HepG2 (cell line): Measurements from ENCODE around the gene METAP2. TPM values are rescaled to one million over a fixed set of nuclear protein-coding genes. Genes with fewer than 3 reads are reported as not detected.

Experiments used
- ATAC-seq: fragments of 200-7000 bp; cut with Tn5 transposase; 3 replicates; pipeline ENCODE4 v1.9.1; 2020; ENCODE audit warnings: mild to moderate bottlenecking, moderate library complexity
- BruUV-seq: library from RNA; stranded (reverse); fragments of 400-500 nt; replicated peaks from 2 replicates; lab custom pipeline; 2021; lab: Mats Ljungman, UMichigan
- CTCF ChIA-PET: fragments of 300-600 bp; formaldehyde crosslinking; extraction: SDS; loops from one replicate; lab custom pipeline; 2021; ENCODE audit warnings: low total read pairs, inconsistent platforms, low intra/inter-chr PET ratio; lab: Yijun Ruan, JAX
- POLR2A ChIA-PET: fragments of 350-600 bp; sonication (Branson Sonifier 250); formaldehyde crosslinking; loops from one replicate; lab custom pipeline; 2020; ENCODE audit warnings: antibody characterized with exemption, inconsistent platforms; lab: Yijun Ruan, JAX
- DNase-seq: peaks from one replicate; pipeline ENCODE4 v3.0.0-alpha.2; 2015; ENCODE audit warnings: low spot score
- FAIRE-seq: peaks from 3 replicates; lab custom pipeline; 2011; peaks lifted over from hg19 to GRCh38; lab: Jason Lieb, UNC
- H2AFZ ChIP-seq: one replicate; pipeline ENCODE4 v1.6.1; 2011; ENCODE audit warnings: low read length, inconsistent platforms
- H3K27ac ChIP-seq: fragments of 300-600 bp; 3 replicates; pipeline ENCODE4 v1.8.0; 2011; ENCODE audit warnings: mixed run types, mild to moderate bottlenecking, mixed read lengths, low read length, inconsistent platforms; ENCODE audit not compliant: insufficient read depth; ENCODE audit errors: extremely low read length
- H3K27me3 ChIP-seq, 2 experiments: fragments of 200-600 bp in 1 of 2; 2 replicates in 1 of 2; 3 replicates in 1 of 2; pipeline versions ENCODE4 v1.6.0 to v1.8.0; 2011; ENCODE audit warnings: low read length in 2 of 2, mild to moderate bottlenecking in 2 of 2, moderate library complexity in 2 of 2, inconsistent platforms in 1 of 2; ENCODE audit not compliant: insufficient read depth in 2 of 2, control insufficient read depth in 1 of 2
- H3K36me3 ChIP-seq, 2 experiments: fragments of 200-600 bp in 1 of 2; replicated peaks in 1 of 2; 2 replicates in 1 of 2; 3 replicates in 1 of 2; pipeline versions ENCODE4 v1.5.1 to v1.8.0; 2011; ENCODE audit warnings: low read length in 2 of 2, inconsistent platforms in 1 of 2; ENCODE audit not compliant: insufficient read depth in 2 of 2, control insufficient read depth in 1 of 2
- H3K4me1 ChIP-seq: 2 replicates; pipeline ENCODE4 v1.5.1; 2012; ENCODE audit warnings: low read length, inconsistent platforms; ENCODE audit not compliant: insufficient read depth
- H3K4me2 ChIP-seq: 2 replicates; pipeline ENCODE4 v1.6.0; 2011; ENCODE audit warnings: low read depth, low read length, inconsistent platforms
- H3K4me3 ChIP-seq, 3 experiments: fragments of 200-600 bp in 1 of 3; sonication (generic), shearing (Covaris generic) in 1 of 3; replicated peaks in 1 of 3; 2 replicates each; pipeline ENCODE4 v1.5.1; 2011 to 2016; ENCODE audit warnings: low read length in 3 of 3, inconsistent platforms in 2 of 3, low read depth in 2 of 3, mild to moderate bottlenecking in 2 of 3, control low read depth in 1 of 3, mixed read lengths in 1 of 3; ENCODE audit not compliant: insufficient read depth in 1 of 3
- H3K79me2 ChIP-seq: one replicate; pipeline ENCODE4 v1.6.1; 2011; ENCODE audit warnings: low read length, inconsistent platforms; ENCODE audit not compliant: insufficient read depth
- H3K9ac ChIP-seq: 2 replicates; pipeline ENCODE4 v1.6.0; 2011; ENCODE audit warnings: mild to moderate bottlenecking, low read depth, low read length, inconsistent platforms; ENCODE audit not compliant: insufficient read depth
- H3K9me3 ChIP-seq: 2 replicates; pipeline ENCODE4 v1.5.1; 2012; ENCODE audit warnings: mild to moderate bottlenecking, low read length
- H4K20me1 ChIP-seq: 2 replicates; pipeline ENCODE4 v1.6.0; 2011; ENCODE audit warnings: inconsistent platforms, mild to moderate bottlenecking, low read length, moderate library complexity; ENCODE audit not compliant: insufficient read depth
- ARID2 ChIP-seq: sonication (generic); formaldehyde crosslinking; IDR thresholded peaks from 2 replicates; pipeline ENCODE4 v1.8.1; 2022; ENCODE audit warnings: mild to moderate bottlenecking, missing genetic modification reagents, borderline replicate concordance
- ATM ChIP-seq: fragments of 450-650 bp; IDR thresholded peaks from 2 replicates; pipeline ENCODE4 v1.7.1; 2017; ENCODE audit warnings: mild to moderate bottlenecking, borderline replicate concordance
- IKZF5 ChIP-seq: IDR thresholded peaks from 2 replicates; pipeline ENCODE4 v1.6.1; 2018; ENCODE audit warnings: missing genetic modification reagents, mild to moderate bottlenecking, missing compliant biosample characterization
- ISL2 ChIP-seq: sonication (generic); formaldehyde crosslinking; IDR thresholded peaks from 2 replicates; pipeline ENCODE4 v1.5.0; 2020; ENCODE audit warnings: missing genetic modification reagents
- ONECUT2 ChIP-seq: sonication (generic); formaldehyde crosslinking; IDR thresholded peaks from 2 replicates; pipeline ENCODE4 v1.4.0; 2020; ENCODE audit warnings: missing genetic modification reagents
- PHF20 ChIP-seq: sonication (generic); formaldehyde crosslinking; IDR thresholded peaks from 2 replicates; pipeline ENCODE4 v1.5.0; 2020; ENCODE audit warnings: mild to moderate bottlenecking, missing genetic modification reagents
- PRPF4 ChIP-seq: fragments of 200-400 bp; formaldehyde crosslinking; IDR thresholded peaks from 2 replicates; pipeline ENCODE4 v1.6.1; 2016; ENCODE audit warnings: low read length, low read depth; ENCODE audit not compliant: poor library complexity, severe bottlenecking
- RAD21 ChIP-seq: fragments of 450-650 bp; formaldehyde crosslinking; IDR thresholded peaks from 2 replicates; pipeline ENCODE4 v1.5.0; 2020; ENCODE audit warnings: mild to moderate bottlenecking
- RBFOX2 ChIP-seq: fragments of 200-400 bp; formaldehyde crosslinking; IDR thresholded peaks from 2 replicates; pipeline ENCODE4 v1.6.1; 2017; ENCODE audit warnings: low read depth, mild to moderate bottlenecking, low read length
- REXO4 ChIP-seq: sonication (generic); formaldehyde crosslinking; IDR thresholded peaks from 2 replicates; pipeline ENCODE4 v1.8.0; 2022; ENCODE audit warnings: missing genetic modification reagents, mild to moderate bottlenecking, borderline replicate concordance
- SAP130 ChIP-seq: IDR thresholded peaks from 2 replicates; pipeline ENCODE4 v1.6.1; 2016; ENCODE audit warnings: low read depth
- SETDB1 ChIP-seq: sonication (generic); formaldehyde crosslinking; IDR thresholded peaks from 2 replicates; pipeline ENCODE4 v1.5.1; 2020; ENCODE audit warnings: missing genetic modification reagents, mild to moderate bottlenecking, borderline replicate concordance
- ZBTB38 ChIP-seq: sonication (generic); formaldehyde crosslinking; IDR thresholded peaks from 2 replicates; pipeline ENCODE4 v1.5.1; 2020; ENCODE audit warnings: mild to moderate bottlenecking, missing genetic modification reagents
- ZNF160 ChIP-seq: sonication (generic); formaldehyde crosslinking; IDR thresholded peaks from 2 replicates; pipeline ENCODE4 v1.8.0; 2022; ENCODE audit warnings: mild to moderate bottlenecking, inconsistent platforms, missing genetic modification reagents
- ZNF547 ChIP-seq: sonication (generic); formaldehyde crosslinking; IDR thresholded peaks from 2 replicates; pipeline ENCODE4 v1.5.1; 2020; ENCODE audit warnings: mild to moderate bottlenecking, missing genetic modification reagents
- ZNF572 ChIP-seq: sonication (generic); formaldehyde crosslinking; IDR thresholded peaks from 2 replicates; pipeline ENCODE4 v1.5.1; 2020; ENCODE audit warnings: mild to moderate bottlenecking, missing genetic modification reagents
- WGBS: methylation state at CpG from one replicate; pipeline ENCODE4 v1.1.6; 2017; ENCODE audit warnings: low lambda C conversion rate; 5-methylcytosine and 5-hydroxymethylcytosine counted together
- in situ Hi-C: cut with HindIII; loops from 2 replicates; pipeline ENCODE4 v1.10.0; 2017; ENCODE audit warnings: low pct_unique_long_range_greater_than_20kb; ENCODE audit not compliant: extremely low pct_ligation_motif_present
- intact Hi-C: fragments of 100-400 bp; cut with micrococcal nuclease; formaldehyde crosslinking; loops from one replicate; pipeline ENCODE4 v1.10.0; 2022; ENCODE audit not compliant: unreplicated experiment
- polyA plus RNA-seq, 8 experiments: library from polyadenylated mRNA; depleted of rRNA in 3 of 8; stranded (reverse) in 7 of 8; unstranded in 1 of 8; fragments of >200 nt; fragmentation: Illumina TruSeq in 4 of 8; extraction: Trizol in 4 of 8; gene quantifications; 2 replicates each; pipeline versions ENCODE4 v1.2.1 to v1.2.3, GENCODE V29; 2011 to 2016; ENCODE audit warnings: low read depth in 4 of 8, missing spikeins in 1 of 8, mixed read lengths in 1 of 8; ENCODE audit not compliant: insufficient read depth in 1 of 8
- total RNA-seq, 5 experiments: library from RNA; depleted of rRNA; stranded (reverse); fragments of >200 nt; fragmentation: Illumina TruSeq; extraction: Trizol; gene quantifications; 2 replicates each; pipeline ENCODE4 v1.2.3, GENCODE V29; 2016; ENCODE audit warnings: low read depth in 1 of 5
- TF ChIP-seq, protein P1 (sequence below): sonication (generic); formaldehyde crosslinking; IDR thresholded peaks from 2 replicates; pipeline ENCODE4 v1.8.0; 2023; ENCODE audit warnings: mild to moderate bottlenecking, missing genetic modification reagents
- TF ChIP-seq, protein P2 (sequence below), 2 experiments: sonication (generic) in 1 of 2; formaldehyde crosslinking in 1 of 2; IDR thresholded peaks; 2 replicates each; pipeline versions ENCODE4 v1.5.1 to v1.6.1; 2011 to 2020; ENCODE audit warnings: borderline replicate concordance in 1 of 2, low read depth in 1 of 2, low read length in 1 of 2, mild to moderate bottlenecking in 1 of 2, missing genetic modification reagents in 1 of 2, moderate library complexity in 1 of 2
- TF ChIP-seq, protein P3 (sequence below): sonication (generic); formaldehyde crosslinking; IDR thresholded peaks from 2 replicates; pipeline ENCODE4 v1.4.0; 2020; ENCODE audit warnings: mild to moderate bottlenecking, low read depth, missing genetic modification reagents

METAP2 gene
- total and polyA plus RNA-seq, 2 of the 13 experiments (the other 11 are each of a cell fraction or from before 2014, with no cell fraction given): 67.8 to 131 TPM

- no peak for TF ChIP-seq REXO4 (CRISPR knock-in tag)
Observed at GRCh38 chr12:95541436-95541835, 67.5 kb downstream of the METAP2 start (continued).

DNA sequence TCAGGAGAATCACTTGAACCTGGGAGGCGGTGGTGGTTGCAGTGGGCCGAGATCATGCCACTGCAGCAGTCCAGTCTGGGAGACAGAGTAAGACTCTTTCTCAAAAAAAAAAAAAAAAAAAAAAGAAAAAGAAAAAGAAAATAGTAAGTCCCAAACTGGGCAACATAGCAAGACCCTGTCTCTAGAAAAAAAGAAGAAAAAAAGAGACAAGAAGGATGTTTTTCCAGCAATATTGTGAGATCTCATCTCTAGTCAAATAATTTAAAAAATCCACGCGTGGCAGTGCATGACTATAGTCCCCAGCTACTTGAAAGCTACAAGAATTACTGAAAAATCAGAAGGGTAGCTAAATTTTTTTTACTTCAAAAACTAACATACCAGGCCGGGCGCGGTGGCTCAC, 69.4 kb downstream of the METAP2 start:
- Histone ChIP-seq H3K4me3 (no peak overlapping the region), H3K36me3 (no peaks in the 10 kb centered on the region), H3K9me3 (no peaks in the 10 kb centered on the region), H2AFZ (no peak overlapping the region), H3K79me2 (no peaks in the 10 kb centered on the region), H3K4me1 (no peaks in the 10 kb centered on the region), H4K20me1 (no peaks in the 10 kb centered on the region), H3K4me2 (no peak overlapping the region), H3K27ac (no peak overlapping the region), H3K9ac (no peak overlapping the region), H3K27me3 (peaks cover 0 to 19% of the 10 kb centered on the region in 2 experiments; a peak in 3 of 5 replicates)
- ChIA-PET CTCF (no interaction called here), POLR2A (no interaction called here)
- FAIRE-seq: no peak
- no TSS peak for BruUV-seq
- 89% methylated on average over 7 of the region's 7 CpGs for WGBS
- DNase-seq: no peak
- intact Hi-C loops: no loop called here
- no peak for ATAC-seq
- in situ Hi-C loops: loop anchor here (25.0 kb wide), 1 partner anchor 431 kb away; no protein-coding TSS in a partner anchor
- TF ChIP-seq ZBTB38 (CRISPR knock-in tag) (no peak), PHF20 (CRISPR knock-in tag) (no peak), ATM (no peak), ONECUT2 (no peak), ARID2 (CRISPR knock-in tag) (no peak), PRPF4 (no peak), ZNF160 (no peak), ISL2 (CRISPR knock-in tag) (no peak), RBFOX2 (no peak), SETDB1 (CRISPR knock-in tag) (no peak), SAP130 (CRISPR knock-in tag) (no peak), RAD21 (CRISPR knock-in tag) (no peak), ZNF547 (CRISPR knock-in tag) (no peak), IKZF5 (CRISPR knock-in tag) (no peak), ZNF572 (no peak)
- TF ChIP-seq, protein P1, sequence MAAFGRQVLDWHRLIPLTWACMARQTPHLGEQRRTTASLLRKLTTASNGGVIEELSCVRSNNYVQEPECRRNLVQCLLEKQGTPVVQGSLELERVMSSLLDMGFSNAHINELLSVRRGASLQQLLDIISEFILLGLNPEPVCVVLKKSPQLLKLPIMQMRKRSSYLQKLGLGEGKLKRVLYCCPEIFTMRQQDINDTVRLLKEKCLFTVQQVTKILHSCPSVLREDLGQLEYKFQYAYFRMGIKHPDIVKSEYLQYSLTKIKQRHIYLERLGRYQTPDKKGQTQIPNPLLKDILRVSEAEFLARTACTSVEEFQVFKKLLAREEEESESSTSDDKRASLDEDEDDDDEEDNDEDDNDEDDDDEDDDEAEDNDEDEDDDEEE (CRISPR knock-in tag): no peak
- TF ChIP-seq, protein P2, sequence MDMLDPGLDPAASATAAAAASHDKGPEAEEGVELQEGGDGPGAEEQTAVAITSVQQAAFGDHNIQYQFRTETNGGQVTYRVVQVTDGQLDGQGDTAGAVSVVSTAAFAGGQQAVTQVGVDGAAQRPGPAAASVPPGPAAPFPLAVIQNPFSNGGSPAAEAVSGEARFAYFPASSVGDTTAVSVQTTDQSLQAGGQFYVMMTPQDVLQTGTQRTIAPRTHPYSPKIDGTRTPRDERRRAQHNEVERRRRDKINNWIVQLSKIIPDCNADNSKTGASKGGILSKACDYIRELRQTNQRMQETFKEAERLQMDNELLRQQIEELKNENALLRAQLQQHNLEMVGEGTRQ (IDR thresholded peaks at IDR 0.05; ENCODE audit: low read depth, low read length): no peak
- TF ChIP-seq, protein P2 (CRISPR knock-in tag; IDR thresholded peaks at IDR 0.05; ENCODE audit: borderline replicate concordance): no peak
- TF ChIP-seq, protein P3, sequence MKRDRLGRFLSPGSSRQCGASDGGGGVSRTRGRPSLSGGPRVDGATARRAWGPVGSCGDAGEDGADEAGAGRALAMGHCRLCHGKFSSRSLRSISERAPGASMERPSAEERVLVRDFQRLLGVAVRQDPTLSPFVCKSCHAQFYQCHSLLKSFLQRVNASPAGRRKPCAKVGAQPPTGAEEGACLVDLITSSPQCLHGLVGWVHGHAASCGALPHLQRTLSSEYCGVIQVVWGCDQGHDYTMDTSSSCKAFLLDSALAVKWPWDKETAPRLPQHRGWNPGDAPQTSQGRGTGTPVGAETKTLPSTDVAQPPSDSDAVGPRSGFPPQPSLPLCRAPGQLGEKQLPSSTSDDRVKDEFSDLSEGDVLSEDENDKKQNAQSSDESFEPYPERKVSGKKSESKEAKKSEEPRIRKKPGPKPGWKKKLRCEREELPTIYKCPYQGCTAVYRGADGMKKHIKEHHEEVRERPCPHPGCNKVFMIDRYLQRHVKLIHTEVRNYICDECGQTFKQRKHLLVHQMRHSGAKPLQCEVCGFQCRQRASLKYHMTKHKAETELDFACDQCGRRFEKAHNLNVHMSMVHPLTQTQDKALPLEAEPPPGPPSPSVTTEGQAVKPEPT (CRISPR knock-in tag): no peak
